Measurements from ENCODE around the gene LIME1.

Gene LIME1

GRCh38 chr20:63697357-63697867 is 39.1 kb upstream of the LIME1 start:
- DNase-seq = no peak

GRCh38 chr20:63697868-63698545 is 38.5 kb upstream of the LIME1 start:
- no peak for DNase-seq

GRCh38 chr20:63698739-63699465 is 37.6 kb upstream of the LIME1 start:
- DNase-seq = peak in 1 of 2 donors; percentile 58

GRCh38 chr20:63699466-63700198 is 36.8 kb upstream of the LIME1 start:
- no peak for DNase-seq

GRCh38 chr20:63700199-63701050 is 36.0 kb upstream of the LIME1 start:
- DNase-seq = no peak

- DNase-seq = no peak
Measured at GRCh38 chr20:63701051-63701328, 35.5 kb upstream of the LIME1 start.

GRCh38 chr20:63701329-63702035 is 35.0 kb upstream of the LIME1 start:
- no peak for DNase-seq

- no peak for DNase-seq
Measured at GRCh38 chr20:63702036-63702665, 34.3 kb upstream of the LIME1 start.

GRCh38 chr20:63702751-63703470 is 33.6 kb upstream of the LIME1 start:
- DNase-seq = no peak

GRCh38 chr20:63703471-63703975 is 32.9 kb upstream of the LIME1 start:
- DNase-seq = no peak

GRCh38 chr20:63703976-63704748 is 32.3 kb upstream of the LIME1 start:
- no peak for DNase-seq

GRCh38 chr20:63704749-63705117 is 31.7 kb upstream of the LIME1 start:
- no peak for DNase-seq

- no peak for DNase-seq
Measured at GRCh38 chr20:63705232-63706026, 31.0 kb upstream of the LIME1 start.

- no peak for DNase-seq
Measured at GRCh38 chr20:63706027-63706695, 30.3 kb upstream of the LIME1 start.

GRCh38 chr20:63706852-63707557 is 29.5 kb upstream of the LIME1 start:
- peak; percentile 73 to 75 for DNase-seq

- peak; percentile 84 to 85 for DNase-seq
Measured at GRCh38 chr20:63707558-63708300, 28.7 kb upstream of the LIME1 start, which contains the start of the genes ARFRP1 and ZGPAT. Gene ARFRP1, minus strand, starts transcription at chr20:63707976. Its CDS starts 885 bp downstream, at chr20:63707091. Gene ZGPAT, plus strand, starts transcription at chr20:63708039. Its CDS starts 542 bp downstream, at chr20:63708581.

Data from activated CD4-positive, alpha-beta T cell treated with anti-CD3 and anti-CD28 coated beads for 4 hours (primary cell).